ENCODE measurements around the gene RC3H1. TPM values are rescaled to one million over a fixed set of nuclear protein-coding genes. Genes with fewer than 3 reads are reported as not detected.
"Not testable (repeated sequence)": the region's sequence is repeated elsewhere in the genome, so short reads cannot be mapped to it uniquely, and the experiment has no call there.

Gene RC3H1
- 10.0 TPM for polyA plus RNA-seq (2012; ENCODE audit: missing spikeins)

DNA sequence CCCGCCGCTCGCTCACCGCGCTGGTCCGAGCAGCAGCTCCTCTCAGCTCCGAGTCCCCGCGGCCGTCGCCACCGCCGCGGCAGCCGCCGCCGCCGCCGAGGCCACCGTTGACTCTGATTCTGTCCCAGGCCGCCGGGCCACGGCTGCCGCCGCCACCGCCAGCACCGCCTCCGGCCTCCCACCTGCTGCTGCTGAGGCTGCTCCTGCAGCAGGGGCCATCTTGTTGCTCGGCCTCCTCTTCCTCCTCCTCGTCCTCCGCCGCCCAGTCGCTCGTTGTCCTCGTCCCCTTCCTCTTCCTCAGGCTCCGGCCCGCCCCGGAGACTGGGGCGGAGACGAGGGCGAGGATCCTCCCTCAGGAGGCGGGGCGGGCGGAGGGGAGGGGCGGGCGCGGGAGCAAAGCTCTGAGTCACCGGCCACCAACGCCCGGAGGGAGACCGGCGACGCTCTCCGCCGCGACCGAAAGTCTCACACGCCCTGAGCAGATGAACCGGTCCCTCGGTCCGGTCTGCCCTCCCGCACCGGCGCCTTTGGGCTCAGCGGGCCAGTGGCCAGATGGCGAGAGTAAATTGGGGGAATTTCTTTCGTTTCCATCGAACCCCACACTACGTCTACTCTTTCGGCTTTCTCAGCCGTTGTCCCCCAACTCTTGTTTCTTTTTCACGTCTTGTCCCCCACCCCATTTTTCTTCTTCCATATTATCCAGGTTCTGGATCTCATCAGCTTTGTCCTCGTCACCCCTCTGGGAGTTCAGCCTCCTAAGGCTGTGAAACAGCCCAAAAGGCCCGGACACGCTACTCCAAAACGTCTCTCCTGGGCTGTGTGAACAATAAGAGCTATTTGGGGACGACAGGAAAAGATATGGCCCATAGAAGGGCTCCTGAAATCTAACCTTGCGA, at the start of gene RC3H1:
TSS of gene RC3H1 (minus strand) at position 278 of the 896 bp plus-strand sequence. CDS start 29,372 bp downstream, outside the sequence.
- peak; percentile 96 for FAIRE-seq
- TF ChIP-seq TAF1 (IDR thresholded peaks at IDR 0.05; ENCODE audit: borderline replicate concordance, low read depth, low read length), result peak; percentile 88
- peak; percentile 93 for TF ChIP-seq POLR2A (IDR thresholded peaks at IDR 0.05; ENCODE audit: low read depth, low read length)
- TF ChIP-seq POLR2AphosphoS5 (IDR thresholded peaks at IDR 0.05; ENCODE audit: low read depth, low read length), result peak; percentile 80
- DNase-seq (ENCODE audit: insufficient read length), result peak; percentile 68

GRCh38 chr1:174070614-174071013, 48.5 kb upstream of the RC3H1 start:
- no peak for FAIRE-seq
- no peak for DNase-seq (ENCODE audit: insufficient read length)
- TF ChIP-seq POLR2AphosphoS5 (IDR thresholded peaks at IDR 0.05; ENCODE audit: low read depth, low read length) (no peak), POLR2A (IDR thresholded peaks at IDR 0.05; ENCODE audit: low read depth, low read length) (no peak), TAF1 (IDR thresholded peaks at IDR 0.05; ENCODE audit: borderline replicate concordance, low read depth, low read length) (no peak)

- DNase-seq (ENCODE audit: insufficient read length), result no peak
- FAIRE-seq, result no peak
- no peak for TF ChIP-seq POLR2AphosphoS5 (IDR thresholded peaks at IDR 0.05; ENCODE audit: low read depth, low read length)
- TF ChIP-seq POLR2A (IDR thresholded peaks at IDR 0.05; ENCODE audit: low read depth, low read length), result no peak
- TF ChIP-seq TAF1 (IDR thresholded peaks at IDR 0.05; ENCODE audit: borderline replicate concordance, low read depth, low read length), result no peak
Observed at GRCh38 chr1:174068000-174068399, 45.8 kb upstream of the RC3H1 start.

DNA sequence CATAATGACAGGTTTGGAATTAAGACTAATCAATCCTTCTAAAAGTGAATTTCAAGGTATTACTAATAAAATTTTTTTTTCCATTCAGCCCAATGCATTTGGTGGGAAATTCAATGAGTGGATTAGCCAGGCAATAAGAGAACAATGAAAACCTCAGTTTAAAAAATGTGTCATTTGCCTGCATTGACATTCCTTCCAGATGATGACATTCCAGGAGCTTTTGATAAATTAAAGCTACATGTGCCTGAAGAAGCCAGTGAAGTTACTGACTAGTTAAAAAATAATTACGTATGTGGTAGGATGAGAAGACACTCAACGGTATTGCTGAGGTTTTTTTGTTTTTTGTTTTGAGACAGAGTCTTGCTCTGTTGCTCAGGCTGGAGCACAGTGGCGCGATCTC, 37.9 kb upstream of the RC3H1 start:
- no peak for TF ChIP-seq POLR2AphosphoS5 (IDR thresholded peaks at IDR 0.05; ENCODE audit: low read depth, low read length)
- TF ChIP-seq POLR2A (IDR thresholded peaks at IDR 0.05; ENCODE audit: low read depth, low read length), result no peak
- no peak for TF ChIP-seq TAF1 (IDR thresholded peaks at IDR 0.05; ENCODE audit: borderline replicate concordance, low read depth, low read length)
- FAIRE-seq (no peak), DNase-seq (ENCODE audit: insufficient read length) (no peak)

GRCh38 chr1:174058624-174059023, 36.5 kb upstream of the RC3H1 start:
- DNase-seq (ENCODE audit: insufficient read length), result no peak
- no peak for FAIRE-seq
- no peak for TF ChIP-seq POLR2AphosphoS5 (IDR thresholded peaks at IDR 0.05; ENCODE audit: low read depth, low read length)
- no peak for TF ChIP-seq POLR2A (IDR thresholded peaks at IDR 0.05; ENCODE audit: low read depth, low read length)
- no peak for TF ChIP-seq TAF1 (IDR thresholded peaks at IDR 0.05; ENCODE audit: borderline replicate concordance, low read depth, low read length)

DNA sequence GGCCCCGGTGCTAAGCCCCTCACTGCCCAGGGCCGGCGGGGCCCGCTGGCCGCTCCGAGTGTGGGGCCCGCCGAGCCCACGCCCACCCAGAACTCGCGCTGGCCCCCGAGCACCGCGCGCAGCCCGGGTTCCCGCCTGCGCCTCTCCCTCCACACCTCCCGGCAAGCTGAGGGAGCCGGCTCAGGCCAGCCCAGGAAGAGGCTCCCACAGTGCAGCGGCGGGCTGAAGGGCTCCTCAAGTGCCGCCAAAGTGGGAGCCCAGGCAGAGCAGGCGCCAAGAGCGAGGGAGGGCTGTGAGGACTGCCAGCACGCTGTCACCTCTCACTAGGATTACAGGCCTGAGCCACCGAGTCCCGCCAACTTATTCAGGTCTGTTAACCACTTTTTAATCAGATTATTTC, 34.5 kb upstream of the RC3H1 start:
- not testable (repeated sequence) for DNase-seq (ENCODE audit: insufficient read length); FAIRE-seq

- FAIRE-seq; DNase-seq (ENCODE audit: insufficient read length): not testable (repeated sequence)
Observed at GRCh38 chr1:174055797-174056196, 33.6 kb upstream of the RC3H1 start.

GRCh38 chr1:174053826-174054225, 31.7 kb upstream of the RC3H1 start:
- no peak for TF ChIP-seq POLR2AphosphoS5 (IDR thresholded peaks at IDR 0.05; ENCODE audit: low read depth, low read length)
- no peak for TF ChIP-seq POLR2A (IDR thresholded peaks at IDR 0.05; ENCODE audit: low read depth, low read length)
- no peak for TF ChIP-seq TAF1 (IDR thresholded peaks at IDR 0.05; ENCODE audit: borderline replicate concordance, low read depth, low read length)
- DNase-seq (ENCODE audit: insufficient read length) (no peak), FAIRE-seq (no peak)

DNA sequence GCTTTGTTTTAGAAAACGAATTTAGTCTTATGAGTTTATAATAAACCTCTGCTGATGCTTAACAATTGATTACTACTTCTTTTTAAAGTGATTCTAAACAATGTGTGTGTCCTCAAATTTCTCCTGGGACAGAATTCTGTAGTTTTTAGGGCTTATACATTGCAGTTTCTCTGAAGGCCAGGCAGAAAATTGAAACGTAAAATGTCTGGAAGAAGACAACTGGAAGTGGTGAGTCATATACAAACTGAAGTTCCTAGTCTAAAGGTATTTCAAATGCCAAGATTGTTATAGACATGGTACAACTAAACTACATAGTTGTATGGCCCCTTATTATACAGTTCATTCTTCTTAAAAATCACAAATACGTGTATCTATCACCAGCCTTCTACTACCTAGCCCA, 30.5 kb upstream of the RC3H1 start:
- DNase-seq (ENCODE audit: insufficient read length), result no peak
- TF ChIP-seq TAF1 (IDR thresholded peaks at IDR 0.05; ENCODE audit: borderline replicate concordance, low read depth, low read length), result no peak
- no peak for TF ChIP-seq POLR2AphosphoS5 (IDR thresholded peaks at IDR 0.05; ENCODE audit: low read depth, low read length)
- no peak for TF ChIP-seq POLR2A (IDR thresholded peaks at IDR 0.05; ENCODE audit: low read depth, low read length)
- no peak for FAIRE-seq

- FAIRE-seq (no peak), DNase-seq (ENCODE audit: insufficient read length) (no peak)
- TF ChIP-seq POLR2AphosphoS5 (IDR thresholded peaks at IDR 0.05; ENCODE audit: low read depth, low read length) (no peak), POLR2A (IDR thresholded peaks at IDR 0.05; ENCODE audit: low read depth, low read length) (no peak), TAF1 (IDR thresholded peaks at IDR 0.05; ENCODE audit: borderline replicate concordance, low read depth, low read length) (no peak)
Observed at GRCh38 chr1:174051956-174052355, 29.8 kb upstream of the RC3H1 start.

GRCh38 chr1:174049514-174049913, 27.4 kb upstream of the RC3H1 start:
- TF ChIP-seq POLR2A (IDR thresholded peaks at IDR 0.05; ENCODE audit: low read depth, low read length), result no peak
- TF ChIP-seq TAF1 (IDR thresholded peaks at IDR 0.05; ENCODE audit: borderline replicate concordance, low read depth, low read length), result no peak
- no peak for TF ChIP-seq POLR2AphosphoS5 (IDR thresholded peaks at IDR 0.05; ENCODE audit: low read depth, low read length)
- DNase-seq (ENCODE audit: insufficient read length), result no peak
- FAIRE-seq, result no peak

- no peak for FAIRE-seq
- no peak for DNase-seq (ENCODE audit: insufficient read length)
- TF ChIP-seq TAF1 (IDR thresholded peaks at IDR 0.05; ENCODE audit: borderline replicate concordance, low read depth, low read length) (no peak), POLR2A (IDR thresholded peaks at IDR 0.05; ENCODE audit: low read depth, low read length) (no peak), POLR2AphosphoS5 (IDR thresholded peaks at IDR 0.05; ENCODE audit: low read depth, low read length) (no peak)
Observed at GRCh38 chr1:174044418-174045222, 22.5 kb upstream of the RC3H1 start.

DNA sequence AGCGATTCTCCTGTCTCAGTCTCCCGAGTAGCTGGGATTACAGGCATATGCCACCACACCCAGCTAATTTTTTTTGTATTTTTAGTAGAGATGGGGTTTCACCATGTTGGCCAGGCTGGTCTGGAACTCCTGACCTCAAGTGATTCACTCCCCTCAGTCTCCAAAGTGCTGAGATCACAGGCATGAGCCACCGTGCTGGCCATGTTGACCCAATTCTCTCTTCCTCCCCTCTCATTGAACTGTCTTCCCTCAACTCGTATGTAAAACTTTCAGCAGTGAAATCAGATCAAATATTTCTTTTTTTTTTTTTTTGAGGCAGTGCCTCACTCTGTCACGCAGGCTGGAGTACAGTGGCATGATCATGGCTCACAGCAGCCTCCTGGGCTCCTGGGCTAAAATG, 20.4 kb upstream of the RC3H1 start:
- DNase-seq (ENCODE audit: insufficient read length); FAIRE-seq: not testable (repeated sequence)
